Measurements from ENCODE around the gene HOOK1.
"Not testable (repeated sequence)": the region's sequence is repeated elsewhere in the genome, so short reads cannot be mapped to it uniquely, and the experiment has no call there.

The HOOK1 gene

GRCh38 chr1:59880735-59881134 is 66.0 kb downstream of the HOOK1 start:
- DNase-seq (ENCODE audit: low spot score), result no peak
- no peak for FAIRE-seq

GRCh38 chr1:59885160-59885832 is 70.5 kb downstream of the HOOK1 start:
- FAIRE-seq, result no peak
- no peak for DNase-seq (ENCODE audit: low spot score)

GRCh38 chr1:59892841-59893811 is 78.4 kb downstream of the HOOK1 start:
- FAIRE-seq (no peak), DNase-seq (ENCODE audit: low spot score) (no peak)

GRCh38 chr1:59897165-59897564 is 82.4 kb downstream of the HOOK1 start:
- no peak for DNase-seq (ENCODE audit: low spot score)
- no peak for FAIRE-seq

GRCh38 chr1:59898927-59899326 is 84.2 kb downstream of the HOOK1 start:
- FAIRE-seq (no peak), DNase-seq (ENCODE audit: low spot score) (no peak)

- DNase-seq (ENCODE audit: low spot score) (no peak), FAIRE-seq (no peak)
Measured at GRCh38 chr1:59900640-59901039, 85.9 kb downstream of the HOOK1 start.

- DNase-seq (ENCODE audit: low spot score) (no peak), FAIRE-seq (no peak)
Measured at GRCh38 chr1:59901770-59902388, 87.1 kb downstream of the HOOK1 start.

GRCh38 chr1:59903141-59903754 is 88.5 kb downstream of the HOOK1 start:
- FAIRE-seq (no peak), DNase-seq (ENCODE audit: low spot score) (peak; percentile 7)

- no peak for DNase-seq (ENCODE audit: low spot score)
- no peak for FAIRE-seq
Measured at GRCh38 chr1:59906931-59907330, 92.2 kb downstream of the HOOK1 start.

GRCh38 chr1:59908084-59908483 is 93.3 kb downstream of the HOOK1 start:
- DNase-seq (ENCODE audit: low spot score) (no peak), FAIRE-seq (no peak)

- FAIRE-seq, result no peak
- no peak for DNase-seq (ENCODE audit: low spot score)
Measured at GRCh38 chr1:59908682-59909081, 93.9 kb downstream of the HOOK1 start.

- not testable (repeated sequence) for FAIRE-seq; DNase-seq (ENCODE audit: low spot score)
Measured at GRCh38 chr1:59914791-59915286, 100.1 kb downstream of the HOOK1 start.

GRCh38 chr1:59915516-59915915 is 100.8 kb downstream of the HOOK1 start:
- no peak for FAIRE-seq
- no peak for DNase-seq (ENCODE audit: low spot score)

GRCh38 chr1:59917026-59917784 is 102.5 kb downstream of the HOOK1 start:
- FAIRE-seq, result no peak
- DNase-seq (ENCODE audit: low spot score), result no peak

- DNase-seq (ENCODE audit: low spot score) (no peak), FAIRE-seq (no peak)
Measured at GRCh38 chr1:59917785-59918180, 103.0 kb downstream of the HOOK1 start.

- DNase-seq (ENCODE audit: low spot score) (no peak), FAIRE-seq (no peak)
Measured at GRCh38 chr1:59919746-59920145, 105.0 kb downstream of the HOOK1 start.

- DNase-seq (ENCODE audit: low spot score); FAIRE-seq: not testable (repeated sequence)
Measured at GRCh38 chr1:59921258-59921899, 106.6 kb downstream of the HOOK1 start.

- FAIRE-seq (no peak), DNase-seq (ENCODE audit: low spot score) (no peak)
Measured at GRCh38 chr1:59924653-59925052, 109.9 kb downstream of the HOOK1 start.

Data from RCC 7860 (cell line).